Motor neuron (in vitro differentiated cells): Measurements from ENCODE around the gene DNAH8. TPM values are rescaled to one million over a fixed set of nuclear protein-coding genes. Genes with fewer than 3 reads are reported as not detected.
A peak's percentile ranks its signal among the peaks of the same experiment; 100 is the strongest.

Source experiments
- ATAC-seq, 8 experiments: fragments of 200-7000 bp; cut with Tn5 transposase; replicated peaks in 6 of 8; 2 replicates each; pipeline ENCODE4 v1.8.0; 2021; ENCODE audit warnings: mild to moderate bottlenecking in 8 of 8, moderate library complexity in 8 of 8
- H3K27ac ChIP-seq, 2 donors: fragments of 250-450 bp; sonication (Bioruptor Pico); 2 replicates each; pipeline ENCODE4 v1.9.0; 2021; ENCODE audit warnings: antibody characterized with exemption in 2 of 2, mild to moderate bottlenecking in 2 of 2, moderate library complexity in 1 of 2
- H3K4me1 ChIP-seq, 2 donors: fragments of 250-450 bp; sonication (Bioruptor Pico); replicated peaks in 1 of 2; 2 replicates each; pipeline ENCODE4 v1.6.1; 2021; ENCODE audit warnings: antibody characterized with exemption in 2 of 2, mild to moderate bottlenecking in 2 of 2, moderate library complexity in 1 of 2
- H3K4me3 ChIP-seq, 5 donors: fragments of 250-450 bp; sonication (Bioruptor Pico); 2 replicates each; pipeline ENCODE4 v1.9.0; 2021; ENCODE audit warnings: antibody characterized with exemption in 5 of 5, mild to moderate bottlenecking in 5 of 5, moderate library complexity in 4 of 5
- WGBS, 10 experiments: fragments of 450-650 bp; shearing (Covaris generic); methylation state at CpG; one replicate each; pipeline ENCODE4 v1.0.0; 2022; 5-methylcytosine and 5-hydroxymethylcytosine counted together
- in situ Hi-C, 9 experiments: fragments of 400-800 bp; cut with MboI; loops; one replicate each; pipeline ENCODE4 v1.15.0; 2021; ENCODE audit warnings: low sequenced_read_pairs in 9 of 9, low pct_unique_long_range_greater_than_20kb in 2 of 9; ENCODE audit not compliant: unreplicated experiment in 9 of 9
- total RNA-seq, 8 experiments: library from RNA; unstranded; fragments of 300-600 nt; gene quantifications; 2 replicates each; pipeline versions ENCODE4 v1.2.3 to v1.2.4, GENCODE V29; 2022

The DNAH8 gene
- total RNA-seq, 8 experiments from 2014 or later = 0.04 to 0.69 (median 0.06) TPM; not detected in 2

DNA sequence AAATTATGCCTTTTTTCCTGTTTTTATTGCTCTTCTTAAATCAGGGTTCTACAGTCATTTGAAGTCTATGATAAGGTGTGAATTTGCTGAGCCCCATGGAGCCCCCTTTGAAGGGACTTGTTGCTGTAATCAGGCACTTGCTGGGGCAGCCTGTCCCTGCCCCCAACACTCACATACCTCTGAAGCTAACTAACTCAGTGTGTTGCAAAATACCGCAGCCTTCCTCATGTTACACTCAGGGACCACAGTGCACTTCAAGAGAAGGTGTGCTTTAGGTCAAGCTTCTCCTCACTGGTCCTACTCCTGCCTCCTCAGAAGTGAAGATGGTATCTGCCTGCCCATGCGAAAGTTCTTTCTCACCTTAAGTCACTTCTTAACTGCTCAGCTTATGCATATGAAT, 267.4 kb downstream of the DNAH8 start:
- in situ Hi-C loops = loop anchor here in 5 of 9 experiments (25.0 kb wide), 1 partner anchor 330 kb away; the partner anchor contains the start of genes KCNK16 (in 5 of the 5) and KCNK17 (in 5 of the 5)
- H3K27ac ChIP-seq = no peak overlapping the region
- H3K4me3 ChIP-seq = no peak overlapping the region
- 0 to 100% (median 80%) methylated on average over 1 to 2 of the region's 2 CpGs; no CpG with 5 or more reads in 3 of the 10 experiments for WGBS, 10 experiments
- H3K4me1 ChIP-seq = no peaks in the 10 kb centered on the region
- ATAC-seq = no peak

DNA sequence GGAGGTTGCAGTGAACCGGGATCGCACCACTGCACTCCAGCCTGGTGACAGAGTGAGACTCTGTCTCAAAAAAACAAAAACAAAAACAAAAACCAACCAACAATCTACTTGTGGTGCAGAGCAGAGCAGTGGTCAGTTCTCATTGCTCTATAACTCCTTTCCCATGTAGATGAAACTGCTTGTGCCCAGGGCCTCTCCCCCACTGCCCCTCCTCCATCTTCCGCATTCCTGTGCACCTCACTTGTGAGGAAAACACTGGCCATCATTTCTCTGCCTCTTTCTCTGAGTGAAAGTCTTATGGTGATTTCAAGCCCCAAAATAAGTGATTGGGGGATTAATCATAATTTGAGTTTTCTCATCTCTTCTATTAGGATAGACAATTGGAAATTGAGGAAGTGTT, 269.6 kb downstream of the DNAH8 start:
- Histone ChIP-seq H3K4me1 (no peaks in the 10 kb centered on the region), H3K4me3 (no peak overlapping the region), H3K27ac (no peak overlapping the region)
- 60 to 100% (median 80%) methylated on average over 1 to 2 of the region's 3 CpGs; no CpG with 5 or more reads in 5 of the 10 experiments for WGBS, 10 experiments
- in situ Hi-C loops = loop anchor here in 5 of 9 experiments (25.0 kb wide), 1 partner anchor 328 kb away; the partner anchor contains the start of genes KCNK16 (in 5 of the 5) and KCNK17 (in 5 of the 5)
- no peak for ATAC-seq

DNA sequence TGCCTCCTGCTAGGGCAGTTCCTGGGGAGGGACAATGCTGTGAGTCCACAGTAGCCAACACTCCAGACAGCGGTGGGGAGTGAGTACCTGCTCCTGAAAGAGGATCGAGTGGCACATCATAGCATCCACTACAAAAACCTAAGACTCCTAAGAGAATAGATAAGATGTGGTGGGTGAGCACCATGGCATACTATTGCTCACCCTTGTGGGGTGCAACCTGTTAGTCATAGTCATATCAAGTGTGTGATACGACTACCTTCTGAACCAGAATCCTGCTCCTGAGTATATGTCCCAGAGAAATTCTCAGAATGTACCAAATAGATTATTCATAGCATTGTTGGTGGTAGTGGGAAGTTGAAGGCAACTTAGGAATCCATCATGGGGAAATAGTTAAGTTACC, 270.7 kb downstream of the DNAH8 start:
- no peak overlapping the region for H3K4me3 ChIP-seq
- in situ Hi-C loops = loop anchor here in 5 of 9 experiments (25.0 kb wide), 1 partner anchor 326 kb away; the partner anchor contains the start of genes KCNK16 (in 5 of the 5) and KCNK17 (in 5 of the 5)
- no peaks in the 10 kb centered on the region for H3K4me1 ChIP-seq
- 40 to 100% (median 88%) methylated on average over 1 to 3 of the region's 3 CpGs; no CpG with 5 or more reads in 4 of the 10 experiments for WGBS, 10 experiments
- H3K27ac ChIP-seq = no peak overlapping the region
- ATAC-seq = no peak

GRCh38 chr6:38987503-38987902, 272.4 kb downstream of the DNAH8 start:
- H3K4me3 ChIP-seq = no peak overlapping the region
- in situ Hi-C loops = loop anchor here in 5 of 9 experiments (25.0 kb wide), 1 partner anchor 325 kb away; the partner anchor contains the start of genes KCNK16 (in 5 of the 5) and KCNK17 (in 5 of the 5)
- H3K27ac ChIP-seq = no peak overlapping the region
- no peaks in the 10 kb centered on the region for H3K4me1 ChIP-seq
- ATAC-seq = no peak

DNA sequence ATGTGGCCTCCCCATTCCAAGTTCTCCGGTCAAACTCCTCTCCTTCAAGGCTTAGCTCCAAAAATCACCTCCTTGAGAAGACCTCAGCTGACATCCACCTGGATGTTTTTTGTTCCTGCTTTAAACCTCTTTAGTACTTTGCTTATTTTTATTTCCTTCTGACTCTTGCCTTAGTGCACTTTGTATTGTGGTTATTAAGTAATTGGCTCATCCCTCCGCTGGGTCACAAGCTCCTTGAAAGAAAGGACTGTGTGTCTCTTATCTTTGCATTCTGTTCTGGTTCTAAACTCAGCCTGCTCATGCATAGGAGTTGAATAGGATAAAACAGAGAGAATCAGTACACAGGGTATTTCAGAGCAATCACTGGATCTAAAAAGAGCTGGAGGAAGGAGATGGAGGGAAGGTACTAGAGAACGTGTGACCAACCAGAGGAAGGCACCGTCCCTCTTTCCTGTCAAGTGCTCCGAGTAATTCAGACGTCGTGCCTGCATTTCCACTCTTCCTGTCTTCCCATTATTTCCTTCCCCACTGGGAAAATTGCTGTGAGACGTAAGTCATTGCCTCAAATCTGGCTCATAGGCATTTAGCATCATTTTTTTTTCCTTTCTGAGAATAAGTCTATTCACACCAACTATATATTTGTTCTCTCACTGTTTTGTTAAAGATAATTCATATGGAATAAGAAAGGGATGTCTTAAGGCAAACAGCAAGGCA, 273.8 kb downstream of the DNAH8 start:
- ATAC-seq = no peak
- H3K27ac ChIP-seq = no peak overlapping the region
- in situ Hi-C loops = loop anchor here in 5 of 9 experiments (25.0 kb wide), 1 partner anchor 323 kb away; the partner anchor contains the start of genes KCNK16 (in 5 of the 5) and KCNK17 (in 5 of the 5)
- no peak overlapping the region for H3K4me3 ChIP-seq
- 30 to 88% (median 67%) methylated on average over 2 to 8 of the region's 8 CpGs for WGBS, 10 experiments
- no peaks in the 10 kb centered on the region for H3K4me1 ChIP-seq

DNA sequence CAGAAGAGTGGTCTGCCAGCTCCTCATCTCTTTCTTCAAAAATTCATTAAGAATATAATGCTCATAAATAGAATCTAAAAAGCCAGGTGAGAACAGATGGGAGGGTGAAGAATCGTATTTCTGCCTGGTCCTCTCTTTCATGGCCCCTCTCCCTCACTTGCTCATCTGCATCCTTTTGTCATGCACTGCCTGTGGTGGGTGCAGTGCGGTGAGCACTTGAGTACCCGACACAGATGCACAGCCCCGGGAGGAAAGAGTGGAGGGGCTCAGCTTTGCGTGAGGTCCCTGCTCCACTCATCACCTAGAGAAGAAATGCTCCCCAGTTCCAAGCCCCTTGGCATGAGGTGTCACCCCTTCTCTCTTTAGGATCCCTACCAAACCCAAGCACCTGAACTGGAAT, 275.4 kb downstream of the DNAH8 start:
- WGBS, 10 experiments = 9 to 33% (median 23%) methylated on average over 2 to 5 of the region's 5 CpGs; no CpG with 5 or more reads in 6 of the 10 experiments
- Histone ChIP-seq H3K4me1 (no peaks in the 10 kb centered on the region), H3K27ac (no peak overlapping the region), H3K4me3 (no peak overlapping the region)
- no peak for ATAC-seq
- in situ Hi-C loops = loop anchor here in 5 of 9 experiments (25.0 kb wide), 1 partner anchor 322 kb away; the partner anchor contains the start of genes KCNK16 (in 5 of the 5) and KCNK17 (in 5 of the 5)

GRCh38 chr6:38996676-38997075, 281.6 kb downstream of the DNAH8 start:
- WGBS, 10 experiments = 0 to 79% (median 24%) methylated on average over 1 to 4 of the region's 5 CpGs; no CpG with 5 or more reads in 3 of the 10 experiments
- no peak for ATAC-seq
- Histone ChIP-seq H3K4me3 (no peak overlapping the region), H3K4me1 (no peaks in the 10 kb centered on the region), H3K27ac (no peak overlapping the region)
- in situ Hi-C loops = loop anchor here in 5 of 9 experiments (25.0 kb wide), 1 partner anchor 316 kb away; the partner anchor contains the start of genes KCNK16 (in 5 of the 5) and KCNK17 (in 5 of the 5)

- WGBS, 10 experiments = 0 to 30% (median 20%) methylated on average over 2 of the region's 2 CpGs; no CpG with 5 or more reads in 7 of the 10 experiments
- H3K27ac ChIP-seq = no peak overlapping the region
- in situ Hi-C loops = loop anchor here in 5 of 9 experiments (25.0 kb wide), 1 partner anchor 315 kb away; the partner anchor contains the start of genes KCNK16 (in 5 of the 5) and KCNK17 (in 5 of the 5)
- peak in 2 of 8 experiments; percentile 44 for ATAC-seq
- H3K4me1 ChIP-seq = no peaks in the 10 kb centered on the region
- H3K4me3 ChIP-seq = no peak overlapping the region
Observed at GRCh38 chr6:38997128-38997761, 282.1 kb downstream of the DNAH8 start.

- H3K27ac ChIP-seq = no peak overlapping the region
- no peak overlapping the region for H3K4me3 ChIP-seq
- no peak for ATAC-seq
- 0 to 20% (median 0%) methylated on average over 1 to 3 of the region's 3 CpGs; no CpG with 5 or more reads in 3 of the 10 experiments for WGBS, 10 experiments
- H3K4me1 ChIP-seq = no peaks in the 10 kb centered on the region
- in situ Hi-C loops = loop anchor here in 1 of 9 experiments (25.0 kb wide), 1 partner anchor 309 kb away; the partner anchor contains the start of genes KCNK16 and KCNK17
Observed at GRCh38 chr6:39003072-39003471, 288.0 kb downstream of the DNAH8 start.

GRCh38 chr6:39003492-39003891, 288.4 kb downstream of the DNAH8 start:
- no peak for ATAC-seq
- in situ Hi-C loops = loop anchor here in 1 of 9 experiments (25.0 kb wide), 1 partner anchor 309 kb away; the partner anchor contains the start of genes KCNK16 and KCNK17
- H3K4me1 ChIP-seq = no peaks in the 10 kb centered on the region
- H3K27ac ChIP-seq = no peak overlapping the region
- 0 to 100% (median 78%) methylated on average over 1 of the region's 1 CpG; no CpG with 5 or more reads in 1 of the 10 experiments for WGBS, 10 experiments
- no peak overlapping the region for H3K4me3 ChIP-seq

GRCh38 chr6:39004801-39005200, 289.7 kb downstream of the DNAH8 start:
- WGBS, 10 experiments = 29 to 100% (median 78%) methylated on average over 1 to 2 of the region's 2 CpGs; no CpG with 5 or more reads in 1 of the 10 experiments
- ATAC-seq = no peak
- no peak overlapping the region for H3K4me3 ChIP-seq
- H3K27ac ChIP-seq = no peak overlapping the region
- in situ Hi-C loops = loop anchor here in 1 of 9 experiments (25.0 kb wide), 1 partner anchor 308 kb away; the partner anchor contains the start of genes KCNK16 and KCNK17
- H3K4me1 ChIP-seq = no peaks in the 10 kb centered on the region

- WGBS, 10 experiments = 0 to 100% (median 69%) methylated on average over 1 to 3 of the region's 3 CpGs; no CpG with 5 or more reads in 1 of the 10 experiments
- Histone ChIP-seq H3K4me1 (no peaks in the 10 kb centered on the region), H3K4me3 (no peak overlapping the region), H3K27ac (no peak overlapping the region)
- no peak for ATAC-seq
- in situ Hi-C loops = loop anchor here in 1 of 9 experiments (25.0 kb wide), 1 partner anchor 307 kb away; the partner anchor contains the start of genes KCNK16 and KCNK17
Observed at GRCh38 chr6:39005774-39006173, 290.7 kb downstream of the DNAH8 start.
